ENCODE measurements around the gene CLPTM1L. TPM values are rescaled to one million over a fixed set of nuclear protein-coding genes. Genes with fewer than 3 reads are reported as not detected.
A peak's percentile ranks its signal among the peaks of the same experiment; 100 is the strongest.
"Not testable (repeated sequence)": the region's sequence is repeated elsewhere in the genome, so short reads cannot be mapped to it uniquely, and the experiment has no call there.

The CLPTM1L gene
- total RNA-seq, 3 donors from 2014 or later, result 86.6 to 101 (median 97.6) TPM

DNA sequence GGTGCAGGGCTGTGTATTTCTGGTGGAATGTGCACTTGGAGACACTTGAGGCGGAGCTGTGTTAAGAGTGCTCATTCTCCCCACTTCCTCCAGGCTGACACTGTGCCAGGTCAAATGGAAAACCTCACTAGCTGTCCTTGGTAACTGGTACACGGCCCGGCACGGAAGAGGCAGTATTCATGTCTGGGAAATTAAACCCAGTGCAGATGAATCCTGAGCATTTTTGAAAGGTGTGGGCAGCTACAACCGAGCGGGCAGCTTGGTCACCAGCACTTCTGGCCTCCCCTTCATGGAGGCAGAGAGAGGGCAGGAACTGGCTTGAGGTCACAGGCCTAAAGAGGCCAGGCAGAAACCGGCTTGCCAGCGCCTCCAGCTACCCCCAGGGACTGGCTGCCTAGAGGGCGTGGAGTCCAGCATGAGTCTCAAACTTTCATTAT lies 1.6 kb downstream of the CLPTM1L start:
- no peak overlapping the region for H3K4me3 ChIP-seq

DNA sequence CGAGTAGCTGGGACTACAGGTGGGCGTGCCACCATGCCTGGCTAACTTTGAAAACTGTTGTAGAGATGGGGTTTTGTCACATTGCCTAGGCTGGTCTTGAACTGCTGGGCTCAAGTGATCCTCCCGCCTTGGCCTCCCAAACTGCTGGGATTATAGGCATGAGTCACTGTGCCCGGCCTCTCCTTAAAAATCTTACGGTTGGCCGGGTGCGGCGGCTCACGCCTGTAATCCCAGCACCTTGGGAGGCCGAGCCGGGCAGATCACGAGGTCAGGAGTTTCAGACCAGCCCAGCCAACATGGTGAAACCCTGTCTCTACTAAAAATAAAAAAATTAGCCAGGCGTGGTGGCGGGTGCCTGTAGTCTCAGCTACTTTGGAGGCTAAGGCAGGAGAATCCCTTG lies 2.2 kb downstream of the CLPTM1L start:
- DNase-seq; intact Hi-C loops (cut with DNase I, micrococcal nuclease); H3K36me3 ChIP-seq (ENCODE audit: low read depth); ATAC-seq; H3K9me3 ChIP-seq; H3K4me3 ChIP-seq: not testable (repeated sequence)
- H3K4me1 ChIP-seq (ENCODE audit: low read depth), result peaks cover 14% of the 10 kb centered on the region

More for the DNA sequence above, 1.6 kb downstream of the CLPTM1L start:
- no peak for ATAC-seq
- no peak for DNase-seq
- Histone ChIP-seq H3K9me3 (no peaks in the 10 kb centered on the region), H3K36me3 (ENCODE audit: low read depth) (peaks cover 3% of the 10 kb centered on the region), H3K4me1 (ENCODE audit: low read depth) (peaks cover 14% of the 10 kb centered on the region)
- TF ChIP-seq, protein P1, sequence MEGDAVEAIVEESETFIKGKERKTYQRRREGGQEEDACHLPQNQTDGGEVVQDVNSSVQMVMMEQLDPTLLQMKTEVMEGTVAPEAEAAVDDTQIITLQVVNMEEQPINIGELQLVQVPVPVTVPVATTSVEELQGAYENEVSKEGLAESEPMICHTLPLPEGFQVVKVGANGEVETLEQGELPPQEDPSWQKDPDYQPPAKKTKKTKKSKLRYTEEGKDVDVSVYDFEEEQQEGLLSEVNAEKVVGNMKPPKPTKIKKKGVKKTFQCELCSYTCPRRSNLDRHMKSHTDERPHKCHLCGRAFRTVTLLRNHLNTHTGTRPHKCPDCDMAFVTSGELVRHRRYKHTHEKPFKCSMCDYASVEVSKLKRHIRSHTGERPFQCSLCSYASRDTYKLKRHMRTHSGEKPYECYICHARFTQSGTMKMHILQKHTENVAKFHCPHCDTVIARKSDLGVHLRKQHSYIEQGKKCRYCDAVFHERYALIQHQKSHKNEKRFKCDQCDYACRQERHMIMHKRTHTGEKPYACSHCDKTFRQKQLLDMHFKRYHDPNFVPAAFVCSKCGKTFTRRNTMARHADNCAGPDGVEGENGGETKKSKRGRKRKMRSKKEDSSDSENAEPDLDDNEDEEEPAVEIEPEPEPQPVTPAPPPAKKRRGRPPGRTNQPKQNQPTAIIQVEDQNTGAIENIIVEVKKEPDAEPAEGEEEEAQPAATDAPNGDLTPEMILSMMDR (IDR thresholded peaks at IDR 0.05), result no peak
- intact Hi-C loops (cut with DNase I, micrococcal nuclease), result no loop called here

DNA sequence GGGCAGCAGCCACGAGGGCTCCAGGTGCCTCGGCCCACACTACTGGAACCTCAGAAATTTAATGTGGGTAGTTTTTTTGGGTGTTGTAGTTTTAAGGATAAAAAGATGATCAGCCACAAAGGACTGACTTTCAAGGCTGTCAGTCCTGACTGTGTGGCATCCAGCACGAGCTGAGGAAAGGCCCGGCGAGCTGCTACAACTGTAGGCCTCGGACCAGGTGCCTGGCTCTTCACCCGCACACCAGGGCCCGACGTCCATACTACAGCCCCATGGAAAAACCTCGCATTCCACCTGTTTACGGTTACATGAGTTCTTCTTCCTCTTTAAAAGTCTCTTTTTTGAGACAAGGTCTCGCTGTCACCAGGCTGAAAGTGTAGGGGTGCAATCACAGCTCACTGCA lies 2.6 kb downstream of the CLPTM1L start:
- no peak for DNase-seq
- intact Hi-C loops (cut with DNase I, micrococcal nuclease), result no loop called here
- no peak overlapping the region for H3K4me3 ChIP-seq
- ATAC-seq, result no peak
- TF ChIP-seq, protein P1 (IDR thresholded peaks at IDR 0.05), result no peak
- peaks cover 3% of the 10 kb centered on the region for H3K36me3 ChIP-seq (ENCODE audit: low read depth)
- peaks cover 14% of the 10 kb centered on the region for H3K4me1 ChIP-seq (ENCODE audit: low read depth)
- no peaks in the 10 kb centered on the region for H3K9me3 ChIP-seq

DNA sequence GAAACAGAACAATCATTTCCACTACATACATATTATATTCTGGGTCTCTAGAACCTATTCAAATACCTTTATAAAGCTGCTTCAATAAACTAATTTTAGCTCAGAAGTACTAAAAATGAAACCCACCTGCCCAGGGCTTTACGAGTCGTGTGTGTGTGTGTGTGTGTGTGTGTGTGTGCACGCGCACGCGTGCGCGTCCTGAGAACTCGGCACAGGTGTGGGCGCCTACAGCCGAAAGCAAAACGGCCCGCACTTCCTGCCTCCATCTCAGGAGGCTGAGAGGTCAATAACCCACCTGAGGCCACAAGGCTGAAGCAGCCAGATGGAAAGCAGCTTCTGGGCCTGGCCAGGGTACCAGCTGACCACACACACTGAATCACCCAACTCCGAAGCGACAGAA lies 3.0 kb downstream of the CLPTM1L start:
- TF ChIP-seq, protein P1 (IDR thresholded peaks at IDR 0.05), result no peak
- peaks cover 4% of the 10 kb centered on the region for H3K36me3 ChIP-seq (ENCODE audit: low read depth)
- DNase-seq (peak in 1 of 3 donors; percentile 33), ATAC-seq (no peak)
- intact Hi-C loops (cut with DNase I, micrococcal nuclease), result no loop called here
- no peaks in the 10 kb centered on the region for H3K9me3 ChIP-seq
- H3K4me3 ChIP-seq, result no peak overlapping the region
- H3K4me1 ChIP-seq (ENCODE audit: low read depth), result peaks cover 14% of the 10 kb centered on the region

DNA sequence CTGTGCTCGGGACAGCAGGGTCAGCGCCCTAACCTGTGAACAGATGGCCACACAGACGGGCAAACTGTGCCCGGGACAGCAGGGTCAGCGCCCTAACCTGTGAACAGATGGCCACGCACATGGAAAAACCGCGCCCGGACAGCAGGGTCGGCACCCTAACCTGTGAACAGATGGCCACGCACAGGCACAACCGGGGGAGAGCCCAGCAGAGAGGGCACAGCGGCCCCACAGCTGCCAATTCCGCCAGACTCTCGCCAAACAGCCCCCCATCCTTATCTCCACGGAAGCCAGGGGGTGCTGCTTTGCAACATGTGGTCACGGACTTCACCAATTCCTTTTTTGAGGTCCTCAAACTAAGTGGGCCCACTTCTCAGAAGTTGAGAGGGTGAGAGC lies 5.1 kb downstream of the CLPTM1L start:
- ATAC-seq; H3K4me1 ChIP-seq (ENCODE audit: low read depth); H3K36me3 ChIP-seq (ENCODE audit: low read depth); intact Hi-C loops (cut with DNase I, micrococcal nuclease); H3K4me3 ChIP-seq; DNase-seq; H3K9me3 ChIP-seq: not testable (repeated sequence)

DNA sequence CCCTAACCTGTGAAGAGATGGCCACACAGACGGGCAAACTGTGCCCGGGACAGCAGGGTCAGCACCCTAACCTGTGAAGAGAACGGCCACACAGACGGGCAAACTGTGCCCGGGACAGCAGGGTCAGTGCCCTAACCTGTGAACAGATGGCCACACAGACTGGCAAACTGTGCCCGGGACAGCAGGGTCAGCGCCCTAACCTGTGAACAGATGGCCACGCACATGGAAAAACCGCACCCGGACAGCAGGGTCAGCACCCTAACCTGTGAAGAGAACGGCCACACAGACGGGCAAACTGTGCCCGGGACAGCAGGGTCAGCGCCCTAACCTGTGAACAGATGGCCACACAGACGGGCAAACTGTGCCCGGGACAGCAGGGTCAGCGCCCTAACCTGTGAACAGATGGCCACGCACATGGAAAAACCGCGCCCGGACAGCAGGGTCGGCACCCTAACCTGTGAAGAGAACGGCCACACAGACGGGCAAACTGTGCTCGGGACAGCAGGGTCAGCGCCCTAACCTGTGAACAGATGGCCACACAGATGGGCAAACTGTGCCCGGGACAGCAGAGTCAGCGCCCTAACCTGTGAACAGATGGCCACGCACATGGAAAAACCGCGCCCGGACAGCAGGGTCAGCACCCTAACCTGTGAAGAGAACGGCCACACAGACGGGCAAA lies 5.6 kb downstream of the CLPTM1L start:
- peak in 1 of 3 donors; percentile 29 for DNase-seq
- H3K4me3 ChIP-seq; H3K4me1 ChIP-seq (ENCODE audit: low read depth); intact Hi-C loops (cut with DNase I, micrococcal nuclease); H3K36me3 ChIP-seq (ENCODE audit: low read depth); ATAC-seq; H3K9me3 ChIP-seq: not testable (repeated sequence)

DNA sequence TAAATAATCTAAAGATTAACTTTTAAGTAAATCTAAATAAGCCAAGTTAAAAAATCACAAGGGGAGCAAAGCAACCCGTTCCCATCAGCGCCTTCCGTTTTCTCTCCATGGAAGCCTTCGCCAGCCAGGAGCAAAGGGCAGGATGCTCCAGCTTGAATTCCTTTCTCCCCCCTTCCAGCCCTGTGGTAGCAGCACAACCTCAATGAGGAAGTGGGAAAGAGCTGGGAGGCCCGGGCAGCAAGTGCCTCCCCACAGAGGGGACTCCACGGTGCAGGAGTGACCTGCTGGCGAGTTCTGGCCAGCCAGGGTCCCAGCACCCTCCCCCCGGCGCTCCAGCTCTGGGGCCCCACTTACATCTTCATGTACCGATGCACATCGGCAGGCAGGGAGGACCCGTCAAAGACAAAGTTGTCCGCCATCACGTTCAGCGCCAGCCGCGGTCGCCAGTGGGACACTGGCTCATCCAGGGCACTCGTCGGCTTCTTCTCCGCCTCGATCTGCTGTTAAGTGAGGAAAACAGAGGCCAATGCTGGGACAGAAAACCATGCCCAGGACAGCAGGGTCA lies 6.3 kb downstream of the CLPTM1L start:
- Histone ChIP-seq H3K4me1 (ENCODE audit: low read depth) (peaks cover 4% of the 10 kb centered on the region), H3K36me3 (ENCODE audit: low read depth) (peaks cover 10% of the 10 kb centered on the region), H3K9me3 (no peaks in the 10 kb centered on the region), H3K4me3 (no peak overlapping the region)
- TF ChIP-seq, protein P1 (IDR thresholded peaks at IDR 0.05), result no peak
- DNase-seq, result peak in 2 of 3 donors; percentile 17 to 44
- intact Hi-C loops (cut with DNase I, micrococcal nuclease), result no loop called here
- ATAC-seq, result no peak

Measured in mucosa of descending colon (tissue), 3 donors.